ENCODE results near the gene CPA4. TPM values are rescaled to one million over a fixed set of nuclear protein-coding genes. Genes with fewer than 3 reads are reported as not detected.

The CPA4 gene
- total RNA-seq, 1 donor from 2014 or later: 7.4 TPM

GRCh38 chr7:130294314-130294713 lies 1.4 kb downstream of the CPA4 start:
- no peak overlapping the region for H3K4me3 Mint-ChIP-seq
- no peak overlapping the region for H3K27ac Mint-ChIP-seq
- DNase-seq (ENCODE audit: extremely low spot score, unreplicated experiment): no peak
- H3K9me3 Mint-ChIP-seq: peaks cover 26% of the 10 kb centered on the region
- no peaks in the 10 kb centered on the region for H3K27me3 Mint-ChIP-seq
- H3K4me1 Mint-ChIP-seq (ENCODE audit: unreplicated experiment): peaks cover 27% of the 10 kb centered on the region
- H3K36me3 Mint-ChIP-seq: peaks cover 12% of the 10 kb centered on the region
- TF ChIP-seq CTCF (conservative IDR thresholded peaks at IDR 0.05): no peak

- no peak for DNase-seq (ENCODE audit: extremely low spot score, unreplicated experiment)
- Mint-ChIP-seq H3K4me1 (ENCODE audit: unreplicated experiment) (peaks cover 38% of the 10 kb centered on the region), H3K36me3 (peaks cover 7% of the 10 kb centered on the region), H3K9me3 (peaks cover 33% of the 10 kb centered on the region), H3K27ac (no peak overlapping the region), H3K27me3 (no peaks in the 10 kb centered on the region), H3K4me3 (no peak overlapping the region)
- no peak for TF ChIP-seq CTCF (conservative IDR thresholded peaks at IDR 0.05)
Observed at GRCh38 chr7:130296221-130296951, 3.4 kb downstream of the CPA4 start.

- H3K27me3 Mint-ChIP-seq: no peaks in the 10 kb centered on the region
- H3K4me3 Mint-ChIP-seq: no peak overlapping the region
- peaks cover 9% of the 10 kb centered on the region for H3K36me3 Mint-ChIP-seq
- peak overlapping the region; percentile 53 for H3K27ac Mint-ChIP-seq
- H3K4me1 Mint-ChIP-seq (ENCODE audit: unreplicated experiment): peaks cover 44% of the 10 kb centered on the region
- H3K9me3 Mint-ChIP-seq: peaks cover 28% of the 10 kb centered on the region
- no peak for TF ChIP-seq CTCF (conservative IDR thresholded peaks at IDR 0.05)
- no peak for DNase-seq (ENCODE audit: extremely low spot score, unreplicated experiment)
Observed at GRCh38 chr7:130297628-130298543, 4.9 kb downstream of the CPA4 start.

GRCh38 chr7:130298544-130299326 lies 5.8 kb downstream of the CPA4 start:
- Mint-ChIP-seq H3K4me1 (ENCODE audit: unreplicated experiment) (peaks cover 40% of the 10 kb centered on the region), H3K36me3 (peaks cover 9% of the 10 kb centered on the region), H3K27ac (peak overlapping the region; percentile 28), H3K27me3 (no peaks in the 10 kb centered on the region), H3K9me3 (peaks cover 21% of the 10 kb centered on the region), H3K4me3 (peak overlapping the region; percentile 11)
- no peak for DNase-seq (ENCODE audit: extremely low spot score, unreplicated experiment)
- TF ChIP-seq CTCF (conservative IDR thresholded peaks at IDR 0.05): no peak

GRCh38 chr7:130299866-130300265 lies 6.9 kb downstream of the CPA4 start:
- no peak for TF ChIP-seq CTCF (conservative IDR thresholded peaks at IDR 0.05)
- Mint-ChIP-seq H3K27me3 (no peaks in the 10 kb centered on the region), H3K4me3 (no peak overlapping the region), H3K9me3 (peaks cover 13% of the 10 kb centered on the region), H3K27ac (no peak overlapping the region), H3K36me3 (peaks cover 5% of the 10 kb centered on the region), H3K4me1 (ENCODE audit: unreplicated experiment) (peaks cover 49% of the 10 kb centered on the region)
- no peak for DNase-seq (ENCODE audit: extremely low spot score, unreplicated experiment)
